HG03469 (cell line): ENCODE results near the gene VILL.
A peak's percentile ranks its signal among the peaks of the same experiment; 100 is the strongest.
"Not testable (repeated sequence)": the region's sequence is repeated elsewhere in the genome, so short reads cannot be mapped to it uniquely, and the experiment has no call there.

Experiments used
- ATAC-seq: cut with Tn5 transposase; IDR thresholded peaks from one replicate; pipeline ENCODE4 v1.9.1; 2021; ENCODE audit warnings: mild to moderate bottlenecking, moderate library complexity, moderate number of reproducible peaks; ENCODE audit not compliant: unreplicated experiment

VILL gene

DNA sequence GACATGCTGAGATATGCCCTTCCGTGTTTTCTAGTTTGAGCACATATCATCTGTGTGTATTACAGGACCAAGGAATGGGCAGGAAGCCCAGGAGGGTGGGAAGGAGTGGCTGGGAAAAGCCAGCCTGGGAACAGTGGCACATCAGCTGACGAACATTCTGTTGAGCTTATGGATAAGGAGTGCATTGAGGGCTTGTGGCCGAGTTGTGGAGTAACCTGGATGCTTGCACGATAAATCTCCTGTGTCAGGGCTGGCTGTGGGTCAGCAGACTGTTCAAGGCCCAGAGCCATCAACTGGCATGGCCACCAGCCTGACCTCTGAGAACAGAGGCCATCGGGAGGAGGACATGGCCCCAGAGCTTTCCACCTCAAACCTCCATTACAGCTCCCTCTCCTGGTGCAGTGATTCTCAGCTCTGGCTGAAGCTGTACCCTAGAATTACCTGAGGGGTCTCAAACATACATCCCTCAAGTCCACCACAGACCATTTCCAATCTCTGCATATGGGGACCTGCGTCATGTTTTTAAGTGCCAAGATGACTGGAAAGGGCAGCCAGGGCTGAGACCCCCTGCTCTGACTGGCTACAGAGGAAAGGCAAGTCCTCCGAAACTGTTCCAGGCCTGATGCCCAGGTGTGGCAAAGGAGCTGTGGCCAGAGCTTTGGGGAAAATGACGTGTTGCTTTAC, 4.8 kb upstream of the VILL start:
- no peak for ATAC-seq

- no peak for ATAC-seq
Measured at GRCh38 chr3:37986479-37987314, 3.9 kb upstream of the VILL start.

DNA sequence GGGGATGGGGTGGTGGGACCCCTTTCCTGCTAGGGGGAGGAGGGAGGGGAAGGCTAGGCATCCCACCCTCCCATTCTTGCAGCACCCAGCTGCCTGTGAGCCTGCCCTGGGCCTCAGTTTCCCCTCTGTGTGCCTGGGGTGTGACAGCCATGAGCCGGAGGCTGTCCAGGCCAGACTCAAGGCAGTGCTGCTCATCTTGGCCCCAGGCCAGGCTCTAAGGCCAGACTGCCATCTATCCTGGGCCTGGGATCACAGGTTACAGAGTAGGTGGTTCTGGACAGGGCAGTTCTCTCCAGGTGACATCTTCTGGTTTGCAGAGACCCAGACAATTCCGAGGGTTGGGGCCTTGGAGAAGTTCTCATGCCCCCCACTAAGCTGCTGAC, 3.3 kb upstream of the VILL start:
- no peak for ATAC-seq

- ATAC-seq, result no peak
Measured at GRCh38 chr3:37987751-37988179, 2.8 kb upstream of the VILL start.

- ATAC-seq, result not testable (repeated sequence)
Measured at GRCh38 chr3:37988376-37988775, 2.2 kb upstream of the VILL start.

DNA sequence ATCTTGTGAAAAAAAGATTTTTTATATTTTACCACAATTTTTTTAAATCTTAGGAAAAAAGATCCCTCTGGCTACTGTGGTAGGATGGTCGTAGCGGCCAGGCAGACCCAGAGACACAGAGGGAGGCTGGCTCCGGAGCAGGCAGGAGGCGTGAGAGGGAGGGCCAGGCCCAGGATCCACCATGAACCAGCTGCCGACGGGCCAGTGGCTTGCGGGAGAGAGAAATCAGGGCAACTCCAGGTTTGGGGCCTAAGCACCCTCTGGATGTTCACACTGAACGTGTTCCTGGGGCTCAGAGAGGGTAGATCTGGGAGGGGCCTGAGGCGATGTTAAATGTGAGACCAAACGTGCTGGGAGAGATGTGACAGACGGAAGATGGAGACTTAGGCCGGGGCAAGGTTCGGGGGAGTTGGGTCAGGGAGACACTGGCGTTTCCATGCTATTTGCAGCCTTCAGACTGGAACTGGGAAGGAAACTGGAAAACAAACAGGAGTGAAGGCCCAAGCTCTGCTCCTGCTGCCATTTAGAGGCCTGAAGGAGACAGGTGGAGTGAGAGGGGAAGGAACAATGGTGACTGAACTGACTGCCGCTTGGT, 1.6 kb upstream of the VILL start:
- no peak for ATAC-seq

- no peak for ATAC-seq
Measured at GRCh38 chr3:37989821-37990480, 635 bp upstream of the VILL start.

- ATAC-seq, result no peak
Measured at GRCh38 chr3:37991109-37991508, 523 bp downstream of the VILL start.

DNA sequence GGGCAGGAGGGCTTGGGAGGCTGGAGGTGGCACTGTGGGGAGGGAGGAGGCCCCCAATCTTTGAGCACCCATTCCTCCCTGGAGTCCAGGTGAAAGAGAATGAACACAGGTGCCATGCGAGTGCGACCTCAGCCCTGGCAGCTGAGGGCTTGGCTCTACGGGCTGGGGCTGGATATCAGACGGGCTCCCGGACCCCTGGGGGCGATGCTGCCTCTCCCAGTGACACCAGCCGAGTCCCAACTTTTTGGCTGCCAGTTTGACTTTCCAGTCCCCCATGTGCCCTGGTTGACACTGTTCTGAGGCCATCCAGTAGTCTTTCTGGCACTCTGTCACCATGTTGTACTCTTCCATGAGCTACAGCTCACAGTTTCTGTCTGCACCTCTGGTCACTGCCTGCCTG, 1.2 kb downstream of the VILL start:
- ATAC-seq, result no peak

DNA sequence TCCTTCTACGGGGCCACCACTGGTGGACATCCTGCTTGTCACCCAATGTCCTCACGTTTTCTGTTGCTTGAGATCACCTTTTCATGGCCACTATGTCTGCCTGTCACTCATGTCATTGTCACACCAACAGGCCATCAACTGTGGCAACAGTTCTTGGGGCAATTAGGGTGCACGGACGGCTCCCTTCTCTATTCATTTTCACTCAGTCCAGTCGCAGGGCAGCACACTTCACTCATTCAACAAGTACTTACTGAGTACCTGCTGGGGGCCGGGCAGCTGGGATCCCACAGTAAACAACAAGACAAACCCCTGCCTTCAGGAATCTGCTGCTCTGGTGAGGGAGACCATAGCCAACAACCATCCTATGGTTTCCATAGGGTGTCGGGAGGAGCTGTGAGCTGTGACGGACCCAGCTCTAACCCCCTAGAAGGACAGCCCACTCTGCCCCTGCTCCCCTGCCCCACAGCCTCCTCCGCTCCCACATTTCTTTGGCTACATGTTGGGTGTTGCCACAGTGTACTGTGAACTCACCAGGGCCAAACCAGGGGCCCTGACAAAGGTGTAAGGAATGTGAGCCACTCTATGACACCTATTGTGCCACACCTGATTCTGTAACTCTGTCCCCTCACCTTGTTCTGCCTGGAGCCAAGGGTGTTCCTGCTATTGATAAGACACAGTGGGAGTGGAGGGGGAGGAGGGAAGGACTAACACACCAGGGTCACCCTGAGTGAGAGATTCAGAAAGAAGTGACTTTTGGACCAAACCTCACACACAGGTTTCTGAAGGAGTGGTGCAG, 1.9 kb downstream of the VILL start:
- no peak for ATAC-seq

DNA sequence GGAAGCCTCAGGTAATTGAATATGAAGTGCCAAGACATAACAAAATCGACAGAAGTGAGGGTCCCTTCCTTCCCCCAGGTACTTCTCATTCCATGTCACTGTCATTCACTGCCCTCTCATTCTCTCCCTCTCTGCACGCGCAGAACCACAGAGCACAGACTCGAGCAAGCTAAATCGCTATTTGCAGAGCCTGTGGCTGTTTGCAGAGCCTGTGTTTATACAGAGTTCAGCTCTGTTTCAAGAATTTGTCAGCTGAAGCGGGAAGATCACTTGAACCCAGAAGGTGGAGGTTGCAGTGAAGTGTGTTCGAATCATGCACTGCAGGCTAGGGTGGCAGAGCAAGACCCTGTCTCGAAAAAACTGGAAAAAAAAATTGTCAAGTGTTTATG, 2.5 kb downstream of the VILL start:
- no peak for ATAC-seq

DNA sequence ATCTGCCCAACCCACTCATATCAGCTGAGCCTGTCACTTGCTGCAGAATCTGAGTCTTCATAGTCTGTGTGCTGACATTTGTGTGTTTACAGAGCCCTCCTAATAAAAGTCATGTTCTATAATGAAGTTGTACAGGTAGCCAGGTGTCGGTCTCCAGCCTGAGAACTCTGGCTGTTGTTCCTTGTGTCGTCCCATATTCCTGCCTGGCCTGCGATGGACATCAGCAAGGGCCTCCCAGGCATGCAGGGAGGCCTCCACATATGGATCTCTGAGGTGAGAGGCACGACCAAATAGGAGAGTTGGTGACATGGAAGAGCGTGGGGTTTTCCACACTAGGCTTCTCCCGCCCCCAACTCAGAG, 2.9 kb downstream of the VILL start:
- ATAC-seq, result no peak

DNA sequence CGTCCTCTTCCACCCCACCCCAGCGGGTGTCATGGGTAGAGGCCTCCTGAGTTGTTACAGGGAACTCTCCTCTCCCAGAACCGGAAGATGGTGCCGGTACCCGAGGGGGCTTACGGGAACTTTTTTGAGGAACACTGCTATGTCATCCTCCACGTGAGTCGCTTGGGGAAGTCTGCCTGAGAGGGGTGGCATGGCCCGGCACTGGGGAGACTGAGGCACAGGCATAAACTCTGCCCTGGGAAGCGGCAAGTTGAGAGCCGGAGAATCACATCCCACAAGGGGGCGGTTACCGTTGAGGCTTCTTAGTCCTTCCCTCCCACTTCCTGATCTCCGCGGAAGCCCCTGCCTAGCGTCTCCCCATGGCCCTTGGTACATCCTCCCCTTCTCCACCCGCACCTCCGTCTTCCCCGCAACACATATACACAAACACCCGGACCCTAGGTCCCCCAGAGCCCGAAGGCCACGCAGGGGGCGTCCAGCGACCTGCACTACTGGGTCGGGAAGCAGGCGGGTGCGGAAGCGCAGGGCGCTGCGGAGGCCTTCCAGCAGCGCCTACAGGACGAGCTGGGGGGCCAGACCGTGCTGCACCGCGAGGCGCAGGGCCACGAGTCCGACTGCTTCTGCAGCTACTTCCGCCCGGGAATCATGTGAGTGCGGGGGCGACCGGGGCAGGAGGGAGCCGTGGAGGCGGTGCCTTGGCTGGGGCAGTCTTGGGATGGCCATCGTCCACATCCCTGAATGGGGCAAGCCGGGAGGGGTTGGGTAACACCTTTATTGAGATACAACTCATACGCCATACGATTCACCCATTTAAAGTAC, 3.4 kb downstream of the VILL start:
- peak; percentile 32 for ATAC-seq

- ATAC-seq, result no peak
Measured at GRCh38 chr3:37994639-37994972, 4.0 kb downstream of the VILL start.

- ATAC-seq, result no peak
Measured at GRCh38 chr3:37995652-37996641, 5.4 kb downstream of the VILL start.

DNA sequence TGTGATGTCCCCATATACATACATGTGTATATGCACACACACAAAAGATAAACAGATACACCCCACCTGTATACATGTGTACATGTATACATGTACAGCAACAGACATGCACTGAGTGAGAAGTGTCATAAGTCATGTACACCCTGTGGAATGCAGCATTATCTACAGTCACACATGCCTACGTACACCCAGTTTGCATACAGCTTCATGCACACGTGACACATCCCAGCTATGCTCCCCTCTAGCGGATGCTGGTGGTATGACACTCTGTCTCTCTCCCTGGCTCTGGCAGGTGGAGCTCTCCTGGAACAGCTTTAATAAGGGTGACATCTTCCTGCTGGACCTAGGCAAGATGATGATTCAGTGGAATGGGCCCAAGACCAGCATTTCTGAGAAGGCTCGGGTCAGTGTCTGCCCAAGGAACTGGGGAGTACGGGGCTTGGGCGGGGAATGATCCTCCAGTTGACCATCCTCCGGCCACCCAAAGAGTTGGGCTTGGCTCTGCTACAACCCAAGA, 6.3 kb downstream of the VILL start:
- peak; percentile 58 for ATAC-seq

DNA sequence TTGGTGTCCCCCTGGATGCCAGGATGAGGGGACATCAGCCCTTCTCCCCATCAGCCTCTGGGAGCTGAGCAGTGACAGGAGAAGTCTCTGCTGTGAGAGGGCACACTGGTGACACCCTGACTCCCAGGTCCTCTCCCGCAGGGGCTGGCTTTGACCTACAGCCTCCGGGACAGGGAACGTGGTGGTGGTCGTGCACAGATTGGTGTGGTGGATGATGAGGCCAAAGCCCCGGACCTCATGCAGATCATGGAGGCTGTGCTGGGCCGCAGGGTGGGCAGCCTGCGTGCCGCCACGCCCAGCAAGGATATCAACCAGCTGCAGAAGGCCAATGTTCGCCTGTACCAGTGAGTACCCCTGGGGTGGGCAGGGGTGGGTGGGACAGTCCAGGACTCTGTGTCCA, 6.8 kb downstream of the VILL start:
- no peak for ATAC-seq

DNA sequence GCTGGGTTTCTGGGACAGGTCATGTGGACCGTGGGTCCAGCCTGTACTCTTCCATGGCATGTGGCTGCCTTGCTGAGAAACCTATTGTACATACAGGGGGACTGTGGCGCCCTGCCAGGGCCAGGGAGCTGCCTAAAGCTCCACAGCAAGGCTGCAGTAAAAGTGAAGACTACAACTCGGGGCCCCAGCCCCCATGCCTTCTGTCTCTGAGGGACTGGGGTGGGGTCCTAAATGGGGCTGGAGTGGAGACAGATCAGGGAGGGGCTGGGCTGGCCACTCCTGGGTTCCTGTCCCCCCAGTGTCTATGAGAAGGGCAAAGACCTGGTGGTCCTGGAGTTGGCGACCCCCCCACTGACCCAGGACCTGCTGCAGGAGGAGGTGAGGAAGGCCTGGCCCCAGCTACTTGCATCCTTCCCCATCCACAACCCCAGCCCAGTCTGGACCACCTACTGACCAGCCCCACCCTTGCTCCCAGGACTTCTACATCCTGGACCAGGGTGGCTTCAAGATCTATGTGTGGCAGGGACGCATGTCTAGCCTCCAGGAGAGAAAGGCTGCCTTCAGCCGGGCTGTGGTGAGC, 7.3 kb downstream of the VILL start:
- no peak for ATAC-seq
